Neural crest cell (in vitro differentiated cells): Measurements from ENCODE around the gene LTN1. TPM values are rescaled to one million over a fixed set of nuclear protein-coding genes. Genes with fewer than 3 reads are reported as not detected.
"Not testable (repeated sequence)": the region's sequence is repeated elsewhere in the genome, so short reads cannot be mapped to it uniquely, and the experiment has no call there.

ENCODE experiments used
- DNase-seq: peaks from one replicate; pipeline ENCODE4 v3.0.0; 2021; ENCODE audit warnings: low read depth, mixed read lengths, low spot score
- H3K27ac Mint-ChIP-seq: one replicate; pipeline ENCODE4 v1.8.0; 2021; ENCODE audit warnings: mild to moderate bottlenecking, mixed read lengths; ENCODE audit not compliant: unreplicated experiment
- H3K27me3 Mint-ChIP-seq: 2 replicates; pipeline ENCODE4 v1.8.0; 2021; ENCODE audit warnings: low read depth, mild to moderate bottlenecking, mixed read lengths
- H3K36me3 Mint-ChIP-seq: 2 replicates; pipeline ENCODE4 v1.8.0; 2021; ENCODE audit warnings: low read depth, mild to moderate bottlenecking, mixed read lengths
- H3K4me1 Mint-ChIP-seq: 2 replicates; pipeline ENCODE4 v1.8.0; 2021; ENCODE audit warnings: mixed read lengths
- H3K4me3 Mint-ChIP-seq: one replicate; pipeline ENCODE4 v1.8.0; 2021; ENCODE audit warnings: mild to moderate bottlenecking, mixed read lengths
- H3K9me3 Mint-ChIP-seq: 2 replicates; pipeline ENCODE4 v1.8.0; 2021; ENCODE audit warnings: mixed read lengths
- CTCF ChIP-seq: fragments of 200-600 bp; sonication (generic); conservative IDR thresholded peaks from 2 replicates; pipeline ENCODE4 v1.5.0; 2021; ENCODE audit warnings: antibody characterized with exemption, mild to moderate bottlenecking
- total RNA-seq: library from RNA; stranded (reverse); gene quantifications from 2 replicates; pipeline ENCODE4 v1.2.1, GENCODE V29; 2021

Gene LTN1
- total RNA-seq, 1 donor from 2014 or later, result 21.2 TPM

- Mint-ChIP-seq H3K9me3 (no peaks in the 10 kb centered on the region), H3K27me3 (no peaks in the 10 kb centered on the region), H3K4me3 (no peak overlapping the region), H3K36me3 (no peaks in the 10 kb centered on the region), H3K4me1 (no peaks in the 10 kb centered on the region), H3K27ac (no peak overlapping the region)
- DNase-seq, result no peak
- TF ChIP-seq CTCF, result no peak
Observed at GRCh38 chr21:28943631-28944030, 49.0 kb downstream of the LTN1 start.

- H3K9me3 Mint-ChIP-seq, result no peaks in the 10 kb centered on the region
- no peak overlapping the region for H3K27ac Mint-ChIP-seq
- H3K36me3 Mint-ChIP-seq, result peaks cover 15% of the 10 kb centered on the region
- no peak for TF ChIP-seq CTCF
- no peaks in the 10 kb centered on the region for H3K4me1 Mint-ChIP-seq
- no peaks in the 10 kb centered on the region for H3K27me3 Mint-ChIP-seq
- no peak overlapping the region for H3K4me3 Mint-ChIP-seq
- DNase-seq, result no peak
Observed at GRCh38 chr21:28938726-28939125, 54.0 kb downstream of the LTN1 start.

- Mint-ChIP-seq H3K27ac (no peak overlapping the region), H3K27me3 (no peaks in the 10 kb centered on the region), H3K9me3 (no peaks in the 10 kb centered on the region), H3K36me3 (peaks cover 21% of the 10 kb centered on the region), H3K4me3 (no peak overlapping the region), H3K4me1 (no peaks in the 10 kb centered on the region)
- no peak for DNase-seq
- no peak for TF ChIP-seq CTCF
Observed at GRCh38 chr21:28937737-28938136, 54.9 kb downstream of the LTN1 start.

DNA sequence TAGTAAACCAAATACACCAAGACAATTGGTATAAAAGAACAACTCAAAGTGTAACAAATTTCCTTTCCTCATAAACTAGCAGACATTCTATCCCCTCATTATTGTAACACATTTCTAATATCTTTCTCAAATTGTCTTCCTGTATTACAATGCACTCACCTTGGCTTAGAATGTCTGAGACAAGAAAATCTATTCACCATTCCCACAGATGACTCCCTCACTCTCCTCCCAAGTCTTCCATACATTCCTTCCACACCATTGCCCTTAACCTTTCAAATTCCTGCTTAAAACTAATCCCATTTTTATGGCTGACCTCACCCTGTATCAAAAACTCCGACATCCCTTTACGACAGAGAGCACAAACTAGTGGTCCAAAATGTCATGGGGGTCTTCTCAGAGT is 56.0 kb downstream of the LTN1 start:
- H3K9me3 Mint-ChIP-seq, result no peaks in the 10 kb centered on the region
- H3K4me3 Mint-ChIP-seq, result no peak overlapping the region
- no peak for DNase-seq
- no peak overlapping the region for H3K27ac Mint-ChIP-seq
- TF ChIP-seq CTCF, result no peak
- no peaks in the 10 kb centered on the region for H3K27me3 Mint-ChIP-seq
- no peaks in the 10 kb centered on the region for H3K4me1 Mint-ChIP-seq
- H3K36me3 Mint-ChIP-seq, result peaks cover 21% of the 10 kb centered on the region

DNA sequence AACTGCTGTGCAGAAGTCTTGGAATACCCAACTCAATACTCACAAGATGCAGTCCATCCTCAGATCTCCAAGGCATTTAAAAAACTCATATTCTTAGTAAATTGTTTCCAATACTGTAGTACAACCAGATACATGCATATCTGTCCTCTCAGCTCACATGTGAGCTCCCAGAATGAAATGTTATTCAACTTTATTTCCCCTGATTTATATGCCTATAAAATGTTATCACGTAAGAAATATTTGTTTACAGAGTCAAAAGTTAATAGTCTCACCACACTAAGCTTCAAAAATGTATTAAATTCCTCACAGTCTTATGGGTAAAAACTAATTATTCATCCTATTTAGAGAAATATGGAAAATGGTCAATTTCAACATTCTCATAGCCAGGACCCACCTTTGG is 56.6 kb downstream of the LTN1 start:
- no peak for DNase-seq
- Mint-ChIP-seq H3K4me3 (no peak overlapping the region), H3K27ac (no peak overlapping the region), H3K27me3 (no peaks in the 10 kb centered on the region), H3K4me1 (no peaks in the 10 kb centered on the region), H3K36me3 (peaks cover 21% of the 10 kb centered on the region), H3K9me3 (no peaks in the 10 kb centered on the region)
- no peak for TF ChIP-seq CTCF

DNA sequence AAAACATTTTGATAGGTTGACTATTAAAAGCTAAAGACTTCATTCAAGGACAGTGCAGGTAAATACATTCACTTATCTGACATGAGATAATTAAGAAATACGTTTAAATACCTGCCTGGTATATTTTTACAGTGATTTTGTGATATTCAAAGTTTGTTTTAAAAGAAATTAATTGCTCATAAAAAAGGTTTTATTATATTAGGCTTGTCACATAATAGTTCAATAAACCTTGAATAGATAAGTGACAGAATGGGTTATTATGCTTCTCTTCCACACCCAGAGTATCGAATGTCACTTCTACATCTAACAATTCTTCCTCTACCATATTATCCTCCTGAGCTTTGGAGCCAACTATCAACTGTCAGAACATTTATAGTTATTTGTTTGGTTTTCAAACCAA is 60.0 kb downstream of the LTN1 start:
- peaks cover 21% of the 10 kb centered on the region for H3K36me3 Mint-ChIP-seq
- H3K27me3 Mint-ChIP-seq, result no peaks in the 10 kb centered on the region
- DNase-seq, result no peak

GRCh38 chr21:28931708-28932372 is 60.8 kb downstream of the LTN1 start:
- peaks cover 20% of the 10 kb centered on the region for H3K36me3 Mint-ChIP-seq
- not testable (repeated sequence) for DNase-seq, H3K27me3 Mint-ChIP-seq, H3K27ac Mint-ChIP-seq, H3K4me1 Mint-ChIP-seq, H3K4me3 Mint-ChIP-seq, H3K9me3 Mint-ChIP-seq

More for the DNA sequence above, 60.0 kb downstream of the LTN1 start:
- Mint-ChIP-seq H3K4me1 (no peaks in the 10 kb centered on the region), H3K4me3 (no peak overlapping the region), H3K27ac (no peak overlapping the region), H3K9me3 (no peaks in the 10 kb centered on the region)
- TF ChIP-seq CTCF, result no peak
